ENCODE data around the gene ONECUT2.
A peak's percentile ranks its signal among the peaks of the same experiment; 100 is the strongest.

The ONECUT2 gene

GRCh38 chr18:57436191-57436964 lies 1.2 kb downstream of the ONECUT2 start:
- H3K4me1 Mint-ChIP-seq: peaks cover 18% of the 10 kb centered on the region
- H3K4me3 Mint-ChIP-seq: peak overlapping the region; percentile 74
- peak overlapping the region; percentile 77 for H3K27ac Mint-ChIP-seq

GRCh38 chr18:57436965-57437333 lies 1.8 kb downstream of the ONECUT2 start:
- Mint-ChIP-seq H3K4me1 (peaks cover 21% of the 10 kb centered on the region), H3K27ac (peak overlapping the region; percentile 77), H3K4me3 (peak overlapping the region; percentile 59), H3K36me3 (peaks cover 6% of the 10 kb centered on the region), H3K9me3 (peaks cover 1% of the 10 kb centered on the region), H3K27me3 (peaks cover 38% of the 10 kb centered on the region)
- DNase-seq (ENCODE audit: low spot score in 2 of 2): no peak
- no peak for ATAC-seq (ENCODE audit: low read depth)

More at GRCh38 chr18:57436191-57436964, 1.2 kb downstream of the ONECUT2 start:
- no peak for ATAC-seq (ENCODE audit: low read depth)
- Mint-ChIP-seq H3K9me3 (peaks cover 1% of the 10 kb centered on the region), H3K27me3 (peaks cover 35% of the 10 kb centered on the region), H3K36me3 (peaks cover 6% of the 10 kb centered on the region)
- DNase-seq (ENCODE audit: low spot score in 2 of 2): peak in 1 of 2 donors; percentile 10

GRCh38 chr18:57437402-57437765 lies 2.2 kb downstream of the ONECUT2 start:
- Mint-ChIP-seq H3K36me3 (peaks cover 6% of the 10 kb centered on the region), H3K27ac (peak overlapping the region; percentile 77), H3K27me3 (peaks cover 36% of the 10 kb centered on the region), H3K4me3 (peak overlapping the region; percentile 59), H3K4me1 (peaks cover 21% of the 10 kb centered on the region), H3K9me3 (peaks cover 1% of the 10 kb centered on the region)
- DNase-seq (ENCODE audit: low spot score in 2 of 2): no peak
- no peak for ATAC-seq (ENCODE audit: low read depth)

GRCh38 chr18:57437766-57438671 lies 2.8 kb downstream of the ONECUT2 start:
- peaks cover 38% of the 10 kb centered on the region for H3K27me3 Mint-ChIP-seq
- ATAC-seq (ENCODE audit: low read depth): no peak
- H3K4me1 Mint-ChIP-seq: peaks cover 21% of the 10 kb centered on the region
- peak overlapping the region; percentile 34 for H3K4me3 Mint-ChIP-seq
- H3K27ac Mint-ChIP-seq: peak overlapping the region; percentile 77
- no peak for DNase-seq (ENCODE audit: low spot score in 2 of 2)
- peaks cover 6% of the 10 kb centered on the region for H3K36me3 Mint-ChIP-seq
- peaks cover 1% of the 10 kb centered on the region for H3K9me3 Mint-ChIP-seq

- Mint-ChIP-seq H3K4me1 (peaks cover 19% of the 10 kb centered on the region), H3K27me3 (peaks cover 39% of the 10 kb centered on the region), H3K27ac (peak overlapping the region; percentile 46), H3K4me3 (no peak overlapping the region), H3K36me3 (peaks cover 6% of the 10 kb centered on the region), H3K9me3 (peaks cover 1% of the 10 kb centered on the region)
- no peak for DNase-seq (ENCODE audit: low spot score in 2 of 2)
- no peak for ATAC-seq (ENCODE audit: low read depth)
Measured at GRCh38 chr18:57438743-57439608, 3.8 kb downstream of the ONECUT2 start.

GRCh38 chr18:57439609-57439968 lies 4.4 kb downstream of the ONECUT2 start:
- Mint-ChIP-seq H3K27me3 (peaks cover 37% of the 10 kb centered on the region), H3K36me3 (peaks cover 6% of the 10 kb centered on the region), H3K4me3 (no peak overlapping the region), H3K4me1 (peaks cover 17% of the 10 kb centered on the region), H3K27ac (peak overlapping the region; percentile 46), H3K9me3 (peaks cover 1% of the 10 kb centered on the region)
- ATAC-seq (ENCODE audit: low read depth): no peak
- DNase-seq (ENCODE audit: low spot score in 2 of 2): no peak

- H3K9me3 Mint-ChIP-seq: peaks cover 1% of the 10 kb centered on the region
- H3K4me3 Mint-ChIP-seq: no peak overlapping the region
- H3K4me1 Mint-ChIP-seq: peaks cover 17% of the 10 kb centered on the region
- ATAC-seq (ENCODE audit: low read depth) (no peak), DNase-seq (ENCODE audit: low spot score in 2 of 2) (no peak)
- peaks cover 6% of the 10 kb centered on the region for H3K36me3 Mint-ChIP-seq
- no peak overlapping the region for H3K27ac Mint-ChIP-seq
- H3K27me3 Mint-ChIP-seq: peaks cover 37% of the 10 kb centered on the region
Measured at GRCh38 chr18:57439985-57440330, 4.8 kb downstream of the ONECUT2 start.

- H3K27me3 Mint-ChIP-seq: peaks cover 41% of the 10 kb centered on the region
- no peak overlapping the region for H3K4me3 Mint-ChIP-seq
- no peak for DNase-seq (ENCODE audit: low spot score in 2 of 2)
- peaks cover 17% of the 10 kb centered on the region for H3K4me1 Mint-ChIP-seq
- H3K9me3 Mint-ChIP-seq: peaks cover 1% of the 10 kb centered on the region
- H3K27ac Mint-ChIP-seq: no peak overlapping the region
- ATAC-seq (ENCODE audit: low read depth): no peak
- peaks cover 6% of the 10 kb centered on the region for H3K36me3 Mint-ChIP-seq
Measured at GRCh38 chr18:57440331-57441070, 5.3 kb downstream of the ONECUT2 start.

- peaks cover 39% of the 10 kb centered on the region for H3K27me3 Mint-ChIP-seq
- H3K4me3 Mint-ChIP-seq: peak overlapping the region; percentile 62
- ATAC-seq (ENCODE audit: low read depth): no peak
- peaks cover 1% of the 10 kb centered on the region for H3K9me3 Mint-ChIP-seq
- H3K36me3 Mint-ChIP-seq: peaks cover 6% of the 10 kb centered on the region
- no peak for DNase-seq (ENCODE audit: low spot score in 2 of 2)
- H3K4me1 Mint-ChIP-seq: peaks cover 15% of the 10 kb centered on the region
- peak overlapping the region; percentile 48 for H3K27ac Mint-ChIP-seq
Measured at GRCh38 chr18:57441071-57441794, 6.1 kb downstream of the ONECUT2 start.

- peaks cover 30% of the 10 kb centered on the region for H3K27me3 Mint-ChIP-seq
Measured at GRCh38 chr18:57443247-57443646, 8.1 kb downstream of the ONECUT2 start.

GRCh38 chr18:57443702-57444101 lies 8.5 kb downstream of the ONECUT2 start:
- H3K4me3 Mint-ChIP-seq: no peak overlapping the region
- H3K9me3 Mint-ChIP-seq: no peaks in the 10 kb centered on the region

More at GRCh38 chr18:57443247-57443646, 8.1 kb downstream of the ONECUT2 start:
- H3K36me3 Mint-ChIP-seq: no peaks in the 10 kb centered on the region
- no peak for ATAC-seq (ENCODE audit: low read depth)
- no peak overlapping the region for H3K4me3 Mint-ChIP-seq
- no peak overlapping the region for H3K27ac Mint-ChIP-seq
- peaks cover 8% of the 10 kb centered on the region for H3K4me1 Mint-ChIP-seq
- H3K9me3 Mint-ChIP-seq: no peaks in the 10 kb centered on the region
- no peak for DNase-seq (ENCODE audit: low spot score in 2 of 2)

GRCh38 chr18:57444301-57444759 lies 9.2 kb downstream of the ONECUT2 start:
- peaks cover 30% of the 10 kb centered on the region for H3K27me3 Mint-ChIP-seq
- no peak overlapping the region for H3K27ac Mint-ChIP-seq
- DNase-seq (ENCODE audit: low spot score in 2 of 2) (no peak), ATAC-seq (ENCODE audit: low read depth) (no peak)
- H3K4me3 Mint-ChIP-seq: no peak overlapping the region
- peaks cover 8% of the 10 kb centered on the region for H3K4me1 Mint-ChIP-seq
- no peaks in the 10 kb centered on the region for H3K36me3 Mint-ChIP-seq
- no peaks in the 10 kb centered on the region for H3K9me3 Mint-ChIP-seq

More at GRCh38 chr18:57443702-57444101, 8.5 kb downstream of the ONECUT2 start:
- no peaks in the 10 kb centered on the region for H3K36me3 Mint-ChIP-seq
- DNase-seq (ENCODE audit: low spot score in 2 of 2): no peak
- peaks cover 30% of the 10 kb centered on the region for H3K27me3 Mint-ChIP-seq
- H3K4me1 Mint-ChIP-seq: peaks cover 8% of the 10 kb centered on the region
- no peak for ATAC-seq (ENCODE audit: low read depth)
- H3K27ac Mint-ChIP-seq: no peak overlapping the region
